PC-9 (cell line): Measurements from ENCODE around the gene FSCB.

ENCODE experiments used
- EZH2 ChIP-seq: fragments of 200-600 bp; sonication (generic); IDR thresholded peaks from 2 replicates; pipeline ENCODE4 v1.8.0; 2017; ENCODE audit warnings: antibody characterized with exemption, low read depth
- TF ChIP-seq, protein P1 (sequence below): fragments of 200-600 bp; sonication (generic); conservative IDR thresholded peaks from 2 replicates; pipeline ENCODE4 v1.6.1; 2017; ENCODE audit warnings: mixed run types, antibody characterized with exemption, mild to moderate bottlenecking, moderate library complexity

DNA sequence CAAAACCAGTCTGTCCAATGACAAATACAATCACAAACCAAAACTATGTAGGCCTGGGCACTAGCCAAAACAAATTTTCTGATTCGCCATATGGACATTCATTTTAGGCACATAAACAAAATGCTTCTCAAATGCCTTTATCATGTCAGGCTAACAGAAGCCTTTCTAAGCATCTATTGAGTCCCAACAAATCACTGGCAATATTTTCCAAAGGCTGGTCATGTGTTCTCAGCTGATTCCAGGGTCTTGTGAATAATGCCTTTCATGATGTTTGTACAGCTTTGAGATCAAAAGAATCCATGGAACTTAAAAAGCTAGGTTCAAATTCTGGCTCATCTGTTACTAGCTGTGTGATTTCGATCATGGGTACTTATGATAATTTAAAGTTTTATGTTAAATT lies 16.1 kb downstream of the FSCB start:
- TF ChIP-seq, protein P1, sequence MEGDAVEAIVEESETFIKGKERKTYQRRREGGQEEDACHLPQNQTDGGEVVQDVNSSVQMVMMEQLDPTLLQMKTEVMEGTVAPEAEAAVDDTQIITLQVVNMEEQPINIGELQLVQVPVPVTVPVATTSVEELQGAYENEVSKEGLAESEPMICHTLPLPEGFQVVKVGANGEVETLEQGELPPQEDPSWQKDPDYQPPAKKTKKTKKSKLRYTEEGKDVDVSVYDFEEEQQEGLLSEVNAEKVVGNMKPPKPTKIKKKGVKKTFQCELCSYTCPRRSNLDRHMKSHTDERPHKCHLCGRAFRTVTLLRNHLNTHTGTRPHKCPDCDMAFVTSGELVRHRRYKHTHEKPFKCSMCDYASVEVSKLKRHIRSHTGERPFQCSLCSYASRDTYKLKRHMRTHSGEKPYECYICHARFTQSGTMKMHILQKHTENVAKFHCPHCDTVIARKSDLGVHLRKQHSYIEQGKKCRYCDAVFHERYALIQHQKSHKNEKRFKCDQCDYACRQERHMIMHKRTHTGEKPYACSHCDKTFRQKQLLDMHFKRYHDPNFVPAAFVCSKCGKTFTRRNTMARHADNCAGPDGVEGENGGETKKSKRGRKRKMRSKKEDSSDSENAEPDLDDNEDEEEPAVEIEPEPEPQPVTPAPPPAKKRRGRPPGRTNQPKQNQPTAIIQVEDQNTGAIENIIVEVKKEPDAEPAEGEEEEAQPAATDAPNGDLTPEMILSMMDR = no peak
- no peak for TF ChIP-seq EZH2
